Hepatocyte (in vitro differentiated cells): ENCODE data around the gene MMP15. TPM values are rescaled to one million over a fixed set of nuclear protein-coding genes. Genes with fewer than 3 reads are reported as not detected.

ENCODE experiments used
- DNase-seq: peaks from one replicate; pipeline ENCODE4 v3.0.0-alpha.2; 2016; ENCODE audit warnings: low spot score
- H2AFZ ChIP-seq: fragments of 200-600 bp; sonication (generic); 2 replicates; pipeline ENCODE4 v1.6.0; 2016; ENCODE audit warnings: antibody characterized with exemption, mild to moderate bottlenecking
- H3K27ac ChIP-seq: fragments of 200-600 bp; sonication (generic); 2 replicates; pipeline ENCODE4 v1.5.1; 2016; ENCODE audit warnings: mild to moderate bottlenecking
- H3K27me3 ChIP-seq: fragments of 200-600 bp; sonication (generic); 2 replicates; pipeline ENCODE4 v1.6.1; 2016
- H3K36me3 ChIP-seq: fragments of 200-600 bp; sonication (generic); replicated peaks from 2 replicates; pipeline ENCODE4 v1.5.1; 2016; ENCODE audit warnings: low read depth; ENCODE audit not compliant: insufficient read depth
- H3K4me1 ChIP-seq: fragments of 200-600 bp; sonication (generic); 2 replicates; pipeline ENCODE4 v1.5.1; 2016; ENCODE audit warnings: mild to moderate bottlenecking, moderate library complexity; ENCODE audit not compliant: insufficient read depth
- H3K4me2 ChIP-seq: fragments of 200-600 bp; sonication (generic); 2 replicates; pipeline ENCODE4 v1.6.0; 2016
- H3K4me3 ChIP-seq: fragments of 200-600 bp; sonication (generic); 2 replicates; pipeline ENCODE4 v1.5.1; 2016; ENCODE audit warnings: mild to moderate bottlenecking
- H3K79me2 ChIP-seq: fragments of 200-600 bp; sonication (generic); 2 replicates; pipeline ENCODE4 v1.6.0; 2017; ENCODE audit warnings: mild to moderate bottlenecking
- H3K9me2 ChIP-seq: fragments of 200-600 bp; sonication (generic); replicated peaks from 2 replicates; pipeline ENCODE4 v1.6.0; 2017; ENCODE audit warnings: mild to moderate bottlenecking; ENCODE audit not compliant: insufficient read depth
- H3K9me3 ChIP-seq: fragments of 200-600 bp; sonication (generic); 2 replicates; pipeline ENCODE4 v1.5.1; 2016; ENCODE audit warnings: low read depth, mild to moderate bottlenecking
- H4K20me1 ChIP-seq: fragments of 200-600 bp; sonication (generic); 2 replicates; pipeline ENCODE4 v1.6.0; 2016; ENCODE audit warnings: mild to moderate bottlenecking; ENCODE audit not compliant: insufficient read depth, poor library complexity, severe bottlenecking
- CTCF ChIP-seq: fragments of 200-600 bp; sonication (generic); IDR thresholded peaks from 2 replicates; pipeline ENCODE4 v1.5.1; 2016; ENCODE audit warnings: antibody characterized with exemption, mild to moderate bottlenecking; ENCODE audit not compliant: poor library complexity
- EZH2 ChIP-seq: fragments of 200-600 bp; sonication (generic); IDR thresholded peaks from 2 replicates; pipeline ENCODE4 v1.6.1; 2016; ENCODE audit warnings: antibody characterized with exemption, mild to moderate bottlenecking, borderline replicate concordance
- EZH2phosphoT487 ChIP-seq: fragments of 200-600 bp; sonication (generic); IDR thresholded peaks from one replicate; pipeline ENCODE4 v1.6.1; 2018; ENCODE audit warnings: antibody characterized with exemption, mild to moderate bottlenecking, low read depth, moderate library complexity; ENCODE audit not compliant: unreplicated experiment, severe bottlenecking
- WGBS: methylation state at CpG from one replicate; pipeline ENCODE4 v1.1.6; 2016; ENCODE audit warnings: low lambda C conversion rate; ENCODE audit errors: missing lambda C conversion rate; 5-methylcytosine and 5-hydroxymethylcytosine counted together
- polyA plus RNA-seq: library from polyadenylated mRNA; unstranded; fragments of >200 nt; fragmentation: Nextera tagmentation; extraction: Ambion mirVana; gene quantifications from 2 replicates; pipeline ENCODE4 v1.2.1, GENCODE V29; 2016
- total RNA-seq: library from RNA; depleted of rRNA; stranded (reverse); fragments of >200 nt; gene quantifications from 2 replicates; pipeline ENCODE4 v1.2.3, GENCODE V29; 2014

Gene MMP15
- total and polyA plus RNA-seq, 2 experiments from 2014 or later, result 39.0 to 56.1 TPM

- no peak overlapping the region for H3K4me3 ChIP-seq
- H3K9me3 ChIP-seq, result no peaks in the 10 kb centered on the region
- H3K27ac ChIP-seq, result no peak overlapping the region
- no peaks in the 10 kb centered on the region for H3K79me2 ChIP-seq
- H3K4me1 ChIP-seq, result no peaks in the 10 kb centered on the region
- H3K27me3 ChIP-seq, result no peaks in the 10 kb centered on the region
- H4K20me1 ChIP-seq, result no peaks in the 10 kb centered on the region
- 96% methylated on average over 5 of the region's 5 CpGs for WGBS
- no peaks in the 10 kb centered on the region for H3K36me3 ChIP-seq
- TF ChIP-seq EZH2 (no peak), EZH2phosphoT487 (no peak), CTCF (no peak)
- H3K9me2 ChIP-seq, result no peaks in the 10 kb centered on the region
- no peak overlapping the region for H3K4me2 ChIP-seq
- H2AFZ ChIP-seq, result no peak overlapping the region
- DNase-seq, result no peak
Observed at GRCh38 chr16:58053682-58054005, 28.1 kb downstream of the MMP15 start.

- Histone ChIP-seq H3K4me2 (no peak overlapping the region), H3K36me3 (no peaks in the 10 kb centered on the region), H2AFZ (no peak overlapping the region), H3K9me2 (no peaks in the 10 kb centered on the region), H3K9me3 (no peaks in the 10 kb centered on the region), H3K27me3 (no peaks in the 10 kb centered on the region), H3K79me2 (no peaks in the 10 kb centered on the region), H3K27ac (no peak overlapping the region), H3K4me3 (no peak overlapping the region), H4K20me1 (no peaks in the 10 kb centered on the region), H3K4me1 (no peaks in the 10 kb centered on the region)
- DNase-seq, result no peak
- TF ChIP-seq EZH2phosphoT487 (no peak), CTCF (no peak), EZH2 (no peak)
- 92% methylated on average over 10 of the region's 10 CpGs for WGBS
Observed at GRCh38 chr16:58054289-58054688, 28.7 kb downstream of the MMP15 start.

GRCh38 chr16:58056580-58056979 lies 31.0 kb downstream of the MMP15 start:
- no peaks in the 10 kb centered on the region for H3K79me2 ChIP-seq
- H3K27ac ChIP-seq, result no peak overlapping the region
- no peaks in the 10 kb centered on the region for H3K36me3 ChIP-seq
- H2AFZ ChIP-seq, result no peak overlapping the region
- 83% methylated on average over 5 of the region's 5 CpGs for WGBS
- TF ChIP-seq EZH2phosphoT487 (no peak), CTCF (no peak), EZH2 (no peak)
- H3K4me1 ChIP-seq, result no peaks in the 10 kb centered on the region
- no peak for DNase-seq
- no peaks in the 10 kb centered on the region for H3K9me3 ChIP-seq
- H3K27me3 ChIP-seq, result no peaks in the 10 kb centered on the region
- no peak overlapping the region for H3K4me3 ChIP-seq
- no peaks in the 10 kb centered on the region for H3K9me2 ChIP-seq
- no peak overlapping the region for H3K4me2 ChIP-seq
- no peaks in the 10 kb centered on the region for H4K20me1 ChIP-seq

GRCh38 chr16:58057121-58057520 lies 31.6 kb downstream of the MMP15 start:
- Histone ChIP-seq H3K79me2 (no peaks in the 10 kb centered on the region), H3K27me3 (no peaks in the 10 kb centered on the region), H3K4me2 (no peak overlapping the region), H2AFZ (no peak overlapping the region), H3K4me3 (no peak overlapping the region), H4K20me1 (no peaks in the 10 kb centered on the region), H3K27ac (no peak overlapping the region), H3K36me3 (no peaks in the 10 kb centered on the region), H3K9me3 (no peaks in the 10 kb centered on the region), H3K9me2 (no peaks in the 10 kb centered on the region), H3K4me1 (no peaks in the 10 kb centered on the region)
- 76% methylated on average over 5 of the region's 5 CpGs for WGBS
- DNase-seq, result no peak
- TF ChIP-seq EZH2phosphoT487, result no peak
